ENCODE results near the gene SPRY4. TPM values are rescaled to one million over a fixed set of nuclear protein-coding genes. Genes with fewer than 3 reads are reported as not detected.

Gene SPRY4, protein sequence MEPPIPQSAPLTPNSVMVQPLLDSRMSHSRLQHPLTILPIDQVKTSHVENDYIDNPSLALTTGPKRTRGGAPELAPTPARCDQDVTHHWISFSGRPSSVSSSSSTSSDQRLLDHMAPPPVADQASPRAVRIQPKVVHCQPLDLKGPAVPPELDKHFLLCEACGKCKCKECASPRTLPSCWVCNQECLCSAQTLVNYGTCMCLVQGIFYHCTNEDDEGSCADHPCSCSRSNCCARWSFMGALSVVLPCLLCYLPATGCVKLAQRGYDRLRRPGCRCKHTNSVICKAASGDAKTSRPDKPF
- 16.5 and 16.8 TPM in 2 replicates for total RNA-seq

GRCh38 chr5:142324871-142325724, at the start of gene SPRY4:
Gene SPRY4 (minus strand): TSS chr5:142325021. CDS start chr5:142315108, 9,913 bp downstream.

Other genes starting within 250 kb of the SPRY4 start
- gene NDFIP1, start 216.2 kb downstream of the SPRY4 start, total RNA-seq = 55.8 and 59.3 TPM in 2 replicates

All from aortic smooth muscle cell (primary cell).